ENCODE measurements around the gene EZH2. TPM values are rescaled to one million over a fixed set of nuclear protein-coding genes. Genes with fewer than 3 reads are reported as not detected.

EZH2 gene
- polyA plus RNA-seq, 1 of the 3 experiments (the other 2 are of a cell fraction) = 30.6 TPM

- TF ChIP-seq RFX5 (IDR thresholded peaks at IDR 0.05; ENCODE audit: low read length) (no peak), NRF1 (IDR thresholded peaks at IDR 0.05; ENCODE audit: low read depth, low read length) (no peak), FOXM1 (IDR thresholded peaks at IDR 0.05; ENCODE audit: low read depth) (no peak), USF2 (IDR thresholded peaks at IDR 0.05; ENCODE audit: borderline replicate concordance, low read depth, low read length) (no peak), YY1 (IDR thresholded peaks at IDR 0.05; ENCODE audit: low read depth) (no peak), SIN3A (IDR thresholded peaks at IDR 0.05; ENCODE audit: borderline replicate concordance, low read depth, low read length) (no peak), ELF1 (IDR thresholded peaks at IDR 0.05) (no peak), FOXJ3 (CRISPR knock-in tag; IDR thresholded peaks at IDR 0.05) (no peak), NFIC (IDR thresholded peaks at IDR 0.05; ENCODE audit: borderline replicate concordance) (no peak)
- TF ChIP-seq, protein P1, sequence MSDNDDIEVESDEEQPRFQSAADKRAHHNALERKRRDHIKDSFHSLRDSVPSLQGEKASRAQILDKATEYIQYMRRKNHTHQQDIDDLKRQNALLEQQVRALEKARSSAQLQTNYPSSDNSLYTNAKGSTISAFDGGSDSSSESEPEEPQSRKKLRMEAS (IDR thresholded peaks at IDR 0.05; ENCODE audit: low read depth) = no peak
- no peaks in the 10 kb centered on the region for H3K36me3 ChIP-seq (replicated peaks in 1 of 2; ENCODE audit: control insufficient read depth in 1 of 2, insufficient read depth in 2 of 2, low read length in 1 of 2)
- no peaks in the 10 kb centered on the region for H3K27me3 ChIP-seq (ENCODE audit: insufficient read depth)
- no peaks in the 10 kb centered on the region for H4K20me1 ChIP-seq (ENCODE audit: insufficient read depth)
- H3K4me3 ChIP-seq (ENCODE audit: low read depth in 2 of 2, low read length in 1 of 2) = no peak overlapping the region
- ChIA-PET POLR2A (no interaction called here), CTCF (interaction anchor here (0.8 to 2.6 kb wide), 4 partner anchors 9 to 146 kb away, joined by 3 to 14 read pairs (median 6); no protein-coding TSS in a partner anchor)
- H3K79me2 ChIP-seq (ENCODE audit: insufficient read depth) = no peaks in the 10 kb centered on the region
- WGBS (ENCODE audit: low lambda C conversion rate) = 89% methylated on average over 5 of the region's 5 CpGs
- no peaks in the 10 kb centered on the region; a peak in 1 of 4 replicates for H3K4me1 ChIP-seq (ENCODE audit: control insufficient read depth in 1 of 2, insufficient read depth in 2 of 2, low read depth in 1 of 2, low read length in 1 of 2)
- no peak overlapping the region for H3K27ac ChIP-seq (ENCODE audit: low read depth in 2 of 2, low read length in 1 of 2)
- no peak overlapping the region for H2AFZ ChIP-seq (ENCODE audit: low read depth)
- H3K9ac ChIP-seq = no peak overlapping the region
- H3K9me3 ChIP-seq = no peaks in the 10 kb centered on the region
- no peak overlapping the region for H3K4me2 ChIP-seq
- no peak for DNase-seq
- no peaks in the 10 kb centered on the region for H3K9me2 ChIP-seq
- H3F3A ChIP-seq (replicated peaks; ENCODE audit: insufficient read depth) = no peaks in the 10 kb centered on the region
Observed at GRCh38 chr7:148924011-148924410, 39.9 kb upstream of the EZH2 start.

DNA sequence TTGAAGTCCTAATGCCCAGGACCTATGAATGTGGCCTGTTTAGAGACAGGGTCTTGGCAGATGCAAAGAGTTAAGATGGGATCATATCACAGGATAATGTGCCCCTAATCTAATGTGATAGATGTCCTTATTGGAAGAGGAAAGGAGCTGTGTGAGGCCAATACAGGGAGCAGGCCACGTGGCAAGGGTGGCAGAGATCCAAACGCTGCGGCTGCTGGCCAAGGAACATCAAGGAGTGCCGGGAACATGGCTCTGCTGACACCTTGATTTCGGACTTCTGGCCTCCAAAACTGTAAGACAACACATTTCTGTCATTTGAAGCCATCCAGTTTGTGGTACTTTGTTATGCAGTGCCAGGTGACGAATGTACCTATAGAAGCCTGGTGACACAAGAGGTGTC lies 37.7 kb upstream of the EZH2 start:
- Histone ChIP-seq H3K9me3 (no peaks in the 10 kb centered on the region), H3K4me1 (ENCODE audit: control insufficient read depth in 1 of 2, insufficient read depth in 2 of 2, low read depth in 1 of 2, low read length in 1 of 2) (no peaks in the 10 kb centered on the region), H2AFZ (ENCODE audit: low read depth) (no peak overlapping the region), H3K79me2 (ENCODE audit: insufficient read depth) (no peaks in the 10 kb centered on the region), H3K4me2 (no peak overlapping the region), H3K9me2 (no peaks in the 10 kb centered on the region), H3K4me3 (ENCODE audit: low read depth in 2 of 2, low read length in 1 of 2) (no peak overlapping the region), H4K20me1 (ENCODE audit: insufficient read depth) (no peaks in the 10 kb centered on the region), H3K36me3 (replicated peaks in 1 of 2; ENCODE audit: control insufficient read depth in 1 of 2, insufficient read depth in 2 of 2, low read length in 1 of 2) (no peaks in the 10 kb centered on the region), H3K27me3 (ENCODE audit: insufficient read depth) (no peaks in the 10 kb centered on the region), H3K27ac (ENCODE audit: low read depth in 2 of 2, low read length in 1 of 2) (no peak overlapping the region), H3K9ac (no peak overlapping the region), H3F3A (replicated peaks; ENCODE audit: insufficient read depth) (no peaks in the 10 kb centered on the region)
- 95% methylated on average over 6 of the region's 6 CpGs for WGBS (ENCODE audit: low lambda C conversion rate)
- ChIA-PET POLR2A (no interaction called here), CTCF (interaction anchor here (0.6 to 2.6 kb wide), 3 partner anchors 10 to 66 kb away, joined by 3 to 14 read pairs (median 3); no protein-coding TSS in a partner anchor)
- no peak for TF ChIP-seq RCOR1 (IDR thresholded peaks at IDR 0.05; ENCODE audit: low read length)
- no peak for TF ChIP-seq TEAD4 (IDR thresholded peaks at IDR 0.05; ENCODE audit: borderline replicate concordance, insufficient read depth)
- DNase-seq = no peak

DNA sequence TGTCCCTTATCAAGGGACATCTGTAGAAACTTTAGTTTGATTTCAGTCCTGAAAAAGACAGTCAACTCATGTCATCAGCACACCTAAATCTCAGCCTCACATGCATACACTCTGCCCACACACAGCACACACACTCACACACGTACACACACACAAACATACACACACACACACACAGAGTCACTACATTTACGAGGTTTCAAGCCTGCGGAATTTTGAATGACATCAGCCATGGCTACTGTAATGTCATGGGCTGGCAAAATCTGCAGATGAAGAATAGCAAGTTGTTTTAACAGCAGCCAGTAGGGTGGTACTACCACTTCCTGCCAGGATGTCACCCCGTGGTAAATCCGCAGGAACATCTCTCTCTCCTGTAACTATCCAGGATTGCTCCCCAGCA lies 37.1 kb upstream of the EZH2 start:
- Histone ChIP-seq H3K4me2 (no peak overlapping the region), H3K27me3 (ENCODE audit: insufficient read depth) (no peaks in the 10 kb centered on the region), H3K27ac (ENCODE audit: low read depth in 2 of 2, low read length in 1 of 2) (no peak overlapping the region), H4K20me1 (ENCODE audit: insufficient read depth) (no peaks in the 10 kb centered on the region), H3K9me3 (no peaks in the 10 kb centered on the region), H3K9ac (no peak overlapping the region), H2AFZ (ENCODE audit: low read depth) (no peak overlapping the region), H3F3A (replicated peaks; ENCODE audit: insufficient read depth) (no peaks in the 10 kb centered on the region), H3K9me2 (no peaks in the 10 kb centered on the region), H3K36me3 (replicated peaks in 1 of 2; ENCODE audit: control insufficient read depth in 1 of 2, insufficient read depth in 2 of 2, low read length in 1 of 2) (no peaks in the 10 kb centered on the region), H3K79me2 (ENCODE audit: insufficient read depth) (no peaks in the 10 kb centered on the region), H3K4me3 (ENCODE audit: low read depth in 2 of 2, low read length in 1 of 2) (no peak overlapping the region), H3K4me1 (ENCODE audit: control insufficient read depth in 1 of 2, insufficient read depth in 2 of 2, low read depth in 1 of 2, low read length in 1 of 2) (no peaks in the 10 kb centered on the region)
- no peak for DNase-seq
- 78% methylated on average over 5 of the region's 5 CpGs for WGBS (ENCODE audit: low lambda C conversion rate)
- POLR2A ChIA-PET = no interaction called here
- CTCF ChIA-PET = interaction anchor here (0.9 to 1.0 kb wide), 2 partner anchors 12 to 20 kb away, joined by 3 read pairs; no protein-coding TSS in a partner anchor
- TF ChIP-seq MEF2A (IDR thresholded peaks at IDR 0.05; ENCODE audit: borderline replicate concordance, low read depth) (no peak), CTCF (IDR thresholded peaks at IDR 0.05) (no peak), MXI1 (IDR thresholded peaks at IDR 0.05; ENCODE audit: low read depth, low read length) (no peak), RCOR1 (IDR thresholded peaks at IDR 0.05; ENCODE audit: low read length) (no peak), JUND (IDR thresholded peaks at IDR 0.05) (no peak), NRF1 (IDR thresholded peaks at IDR 0.05; ENCODE audit: low read depth, low read length) (no peak), RFX5 (IDR thresholded peaks at IDR 0.05; ENCODE audit: low read length) (no peak), EZH2phosphoT487 (IDR thresholded peaks at IDR 0.05; ENCODE audit: borderline replicate concordance, low read depth) (no peak), POLR2AphosphoS5 (IDR thresholded peaks at IDR 0.05; ENCODE audit: low read depth, low read length) (no peak), FOXJ3 (CRISPR knock-in tag; IDR thresholded peaks at IDR 0.05) (no peak), RXRA (IDR thresholded peaks at IDR 0.05; ENCODE audit: borderline replicate concordance, low read depth) (no peak), FOXM1 (IDR thresholded peaks at IDR 0.05; ENCODE audit: low read depth) (no peak), NFIC (IDR thresholded peaks at IDR 0.05; ENCODE audit: borderline replicate concordance) (no peak)
- TF ChIP-seq, protein P2, sequence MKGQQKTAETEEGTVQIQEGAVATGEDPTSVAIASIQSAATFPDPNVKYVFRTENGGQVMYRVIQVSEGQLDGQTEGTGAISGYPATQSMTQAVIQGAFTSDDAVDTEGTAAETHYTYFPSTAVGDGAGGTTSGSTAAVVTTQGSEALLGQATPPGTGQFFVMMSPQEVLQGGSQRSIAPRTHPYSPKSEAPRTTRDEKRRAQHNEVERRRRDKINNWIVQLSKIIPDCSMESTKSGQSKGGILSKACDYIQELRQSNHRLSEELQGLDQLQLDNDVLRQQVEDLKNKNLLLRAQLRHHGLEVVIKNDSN (IDR thresholded peaks at IDR 0.05; ENCODE audit: borderline replicate concordance, low read depth) = no peak

Measured in SK-N-SH (cell line).